ENCODE measurements around the gene DUSP28. TPM values are rescaled to one million over a fixed set of nuclear protein-coding genes. Genes with fewer than 3 reads are reported as not detected.

Gene DUSP28
- total RNA-seq, 1 donor: 4.7 TPM

DNA sequence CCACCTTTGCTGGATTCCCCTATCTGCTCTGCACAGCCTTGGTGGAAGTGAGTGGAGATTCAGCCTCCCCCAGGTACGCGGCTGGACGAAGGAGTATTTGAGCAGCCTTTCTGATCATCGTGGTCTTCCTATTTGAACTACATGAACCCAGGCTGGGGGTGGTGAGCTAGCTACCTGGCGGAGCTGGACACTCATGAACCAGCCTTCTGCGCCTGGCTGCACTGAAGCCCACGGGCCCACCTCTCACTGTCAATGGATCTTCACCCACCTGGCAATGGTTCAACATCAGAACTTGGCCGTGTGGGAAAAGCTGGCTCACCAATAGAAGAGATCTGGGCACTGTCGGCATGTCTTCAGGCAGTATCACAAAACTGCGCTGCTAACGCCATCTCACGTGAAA is 37.8 kb upstream of the DUSP28 start:
- peaks cover 7% of the 10 kb centered on the region for H3K4me1 ChIP-seq (ENCODE audit: insufficient read depth, low read length)
- no peak overlapping the region for H3K4me3 ChIP-seq (ENCODE audit: insufficient read depth, low read length)
- peak; percentile 25 for DNase-seq (ENCODE audit: insufficient read length, low spot score, missing footprints)
- H3K36me3 ChIP-seq (ENCODE audit: insufficient read depth, low read length): no peaks in the 10 kb centered on the region
- no peak overlapping the region for H3K4me2 ChIP-seq (ENCODE audit: insufficient read depth, low read length)
- H3K79me2 ChIP-seq (ENCODE audit: insufficient read depth, low read length): no peaks in the 10 kb centered on the region
- H3K9me3 ChIP-seq (ENCODE audit: low read depth, low read length): peaks cover 2% of the 10 kb centered on the region
- H4K20me1 ChIP-seq (ENCODE audit: insufficient read depth, low read length): no peaks in the 10 kb centered on the region
- peaks cover 7% of the 10 kb centered on the region for H3K27me3 ChIP-seq (ENCODE audit: insufficient read depth, low read length)
- TF ChIP-seq, protein P1, sequence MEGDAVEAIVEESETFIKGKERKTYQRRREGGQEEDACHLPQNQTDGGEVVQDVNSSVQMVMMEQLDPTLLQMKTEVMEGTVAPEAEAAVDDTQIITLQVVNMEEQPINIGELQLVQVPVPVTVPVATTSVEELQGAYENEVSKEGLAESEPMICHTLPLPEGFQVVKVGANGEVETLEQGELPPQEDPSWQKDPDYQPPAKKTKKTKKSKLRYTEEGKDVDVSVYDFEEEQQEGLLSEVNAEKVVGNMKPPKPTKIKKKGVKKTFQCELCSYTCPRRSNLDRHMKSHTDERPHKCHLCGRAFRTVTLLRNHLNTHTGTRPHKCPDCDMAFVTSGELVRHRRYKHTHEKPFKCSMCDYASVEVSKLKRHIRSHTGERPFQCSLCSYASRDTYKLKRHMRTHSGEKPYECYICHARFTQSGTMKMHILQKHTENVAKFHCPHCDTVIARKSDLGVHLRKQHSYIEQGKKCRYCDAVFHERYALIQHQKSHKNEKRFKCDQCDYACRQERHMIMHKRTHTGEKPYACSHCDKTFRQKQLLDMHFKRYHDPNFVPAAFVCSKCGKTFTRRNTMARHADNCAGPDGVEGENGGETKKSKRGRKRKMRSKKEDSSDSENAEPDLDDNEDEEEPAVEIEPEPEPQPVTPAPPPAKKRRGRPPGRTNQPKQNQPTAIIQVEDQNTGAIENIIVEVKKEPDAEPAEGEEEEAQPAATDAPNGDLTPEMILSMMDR (IDR thresholded peaks at IDR 0.05; ENCODE audit: extremely low read depth, low read depth, low read length): no peak
- no peak overlapping the region for H3K27ac ChIP-seq (ENCODE audit: low read depth, low read length)
- H2AFZ ChIP-seq (ENCODE audit: low read length): no peak overlapping the region

DNA sequence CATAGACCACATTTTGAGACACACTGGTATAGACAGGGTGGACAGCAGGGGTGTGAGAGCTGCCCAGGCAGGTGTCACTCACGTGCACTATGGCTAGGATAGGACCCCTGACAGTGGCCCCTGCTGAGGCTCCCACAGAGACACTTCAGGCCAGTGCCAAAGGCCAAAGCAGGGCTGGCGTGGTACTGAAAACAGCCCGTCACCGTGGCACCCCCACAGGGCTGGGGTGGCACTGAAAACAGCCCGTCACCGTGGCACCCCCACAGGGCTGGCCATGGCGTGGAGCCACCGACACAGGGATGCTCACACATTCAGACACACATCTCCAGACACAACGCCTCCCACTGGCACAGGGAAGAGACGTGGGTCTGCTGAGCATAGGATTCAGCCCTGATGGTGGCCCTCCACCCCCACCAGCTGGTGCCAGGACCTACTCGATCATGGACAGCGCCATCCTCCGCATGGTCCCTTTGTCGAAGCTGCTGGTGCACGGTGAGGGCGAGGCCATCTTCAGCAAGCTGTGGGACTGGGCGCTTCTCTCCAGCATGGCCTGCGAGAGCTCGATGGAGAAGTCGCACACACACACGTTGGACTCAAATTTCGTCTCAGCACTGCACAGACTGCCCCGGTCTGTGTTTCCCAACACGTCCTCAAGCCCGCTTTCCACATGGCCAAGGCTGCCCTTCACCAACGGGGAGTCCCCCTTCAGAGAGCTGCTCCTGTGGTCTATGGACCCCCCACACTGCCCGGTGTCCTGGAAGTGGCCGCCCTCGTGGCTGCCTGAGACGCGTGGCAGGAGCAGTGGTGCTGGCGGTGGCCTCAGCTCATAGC is 36.5 kb upstream of the DUSP28 start:
- peaks cover 2% of the 10 kb centered on the region for H3K9me3 ChIP-seq (ENCODE audit: low read depth, low read length)
- H3K27ac ChIP-seq (ENCODE audit: low read depth, low read length): no peak overlapping the region
- no peaks in the 10 kb centered on the region for H3K79me2 ChIP-seq (ENCODE audit: insufficient read depth, low read length)
- no peak overlapping the region for H3K4me2 ChIP-seq (ENCODE audit: insufficient read depth, low read length)
- DNase-seq (ENCODE audit: insufficient read length, low spot score, missing footprints): peak; percentile 58
- H3K4me3 ChIP-seq (ENCODE audit: insufficient read depth, low read length): no peak overlapping the region
- no peaks in the 10 kb centered on the region for H3K36me3 ChIP-seq (ENCODE audit: insufficient read depth, low read length)
- H2AFZ ChIP-seq (ENCODE audit: low read length): no peak overlapping the region
- peaks cover 7% of the 10 kb centered on the region for H3K27me3 ChIP-seq (ENCODE audit: insufficient read depth, low read length)
- no peaks in the 10 kb centered on the region for H4K20me1 ChIP-seq (ENCODE audit: insufficient read depth, low read length)
- H3K4me1 ChIP-seq (ENCODE audit: insufficient read depth, low read length): peaks cover 7% of the 10 kb centered on the region
- TF ChIP-seq, protein P1 (IDR thresholded peaks at IDR 0.05; ENCODE audit: extremely low read depth, low read depth, low read length): no peak

DNA sequence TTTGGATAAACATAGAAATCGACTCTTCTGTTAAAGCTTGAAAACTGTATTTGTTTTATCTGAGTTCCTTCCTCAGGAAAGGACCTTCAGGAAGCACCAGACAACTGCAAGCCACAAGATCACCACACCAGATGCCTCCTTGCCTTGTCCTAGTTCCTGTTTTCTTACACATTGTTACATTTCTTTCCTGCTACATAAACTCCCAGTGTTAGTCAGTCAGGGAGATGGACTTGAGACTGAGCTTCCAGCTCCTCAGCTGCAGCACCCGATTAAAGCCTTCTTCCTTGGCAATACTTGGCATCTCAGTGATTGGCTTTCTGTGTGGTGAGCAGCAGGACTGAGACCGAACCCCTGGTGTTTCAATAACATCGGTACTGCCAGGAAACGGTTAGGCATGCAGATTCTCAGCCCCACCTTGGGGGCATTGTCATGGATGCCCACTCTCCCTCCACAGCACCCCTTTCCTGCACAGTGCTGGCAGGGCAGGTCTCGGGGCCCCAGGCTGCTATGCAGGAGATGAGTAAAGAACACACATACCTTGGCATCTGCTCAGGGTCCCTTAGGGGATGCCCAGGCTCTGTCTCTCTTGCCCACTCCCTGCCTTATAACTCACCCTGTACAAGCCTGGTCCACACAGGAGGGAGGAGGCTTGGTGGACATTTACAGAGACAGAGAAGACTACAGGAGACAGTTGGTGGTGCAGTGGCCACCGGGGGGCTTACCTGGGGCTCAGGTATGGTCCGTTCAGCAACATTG is 35.0 kb upstream of the DUSP28 start:
- Histone ChIP-seq H4K20me1 (ENCODE audit: insufficient read depth, low read length) (no peaks in the 10 kb centered on the region), H3K4me1 (ENCODE audit: insufficient read depth, low read length) (no peaks in the 10 kb centered on the region), H3K36me3 (ENCODE audit: insufficient read depth, low read length) (no peaks in the 10 kb centered on the region), H3K4me2 (ENCODE audit: insufficient read depth, low read length) (no peak overlapping the region), H3K79me2 (ENCODE audit: insufficient read depth, low read length) (no peaks in the 10 kb centered on the region), H3K4me3 (ENCODE audit: insufficient read depth, low read length) (no peak overlapping the region), H3K27me3 (ENCODE audit: insufficient read depth, low read length) (peaks cover 7% of the 10 kb centered on the region), H3K27ac (ENCODE audit: low read depth, low read length) (no peak overlapping the region), H3K9me3 (ENCODE audit: low read depth, low read length) (peaks cover 2% of the 10 kb centered on the region), H2AFZ (ENCODE audit: low read length) (no peak overlapping the region)
- TF ChIP-seq, protein P1 (IDR thresholded peaks at IDR 0.05; ENCODE audit: extremely low read depth, low read depth, low read length): no peak
- no peak for DNase-seq (ENCODE audit: insufficient read length, low spot score, missing footprints)

DNA sequence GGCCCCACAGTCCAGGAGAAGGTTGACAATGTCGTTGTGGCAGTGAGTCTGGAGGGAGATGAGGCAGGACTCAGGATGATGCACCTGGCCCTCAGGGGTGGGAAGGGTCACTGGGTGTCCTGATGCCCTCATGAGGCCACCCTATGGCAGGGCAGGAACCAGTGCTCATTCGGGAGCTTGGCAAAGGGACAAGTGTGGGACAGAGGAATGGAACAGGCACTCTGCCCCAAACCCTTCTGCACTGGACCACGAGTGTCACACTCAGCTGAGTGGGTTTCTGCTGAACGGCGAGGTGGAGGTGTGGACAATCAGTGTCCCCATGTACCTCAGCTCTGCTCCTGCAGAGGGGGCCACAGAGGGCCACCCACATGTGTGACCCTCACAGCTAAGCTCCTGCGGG is 34.4 kb upstream of the DUSP28 start:
- no peak overlapping the region for H2AFZ ChIP-seq (ENCODE audit: low read length)
- H3K4me1 ChIP-seq (ENCODE audit: insufficient read depth, low read length): no peaks in the 10 kb centered on the region
- DNase-seq (ENCODE audit: insufficient read length, low spot score, missing footprints): no peak
- peaks cover under 1% of the 10 kb centered on the region for H3K27me3 ChIP-seq (ENCODE audit: insufficient read depth, low read length)
- H3K36me3 ChIP-seq (ENCODE audit: insufficient read depth, low read length): no peaks in the 10 kb centered on the region
- no peak overlapping the region for H3K4me3 ChIP-seq (ENCODE audit: insufficient read depth, low read length)
- peaks cover 2% of the 10 kb centered on the region for H3K9me3 ChIP-seq (ENCODE audit: low read depth, low read length)
- no peaks in the 10 kb centered on the region for H4K20me1 ChIP-seq (ENCODE audit: insufficient read depth, low read length)
- TF ChIP-seq, protein P1 (IDR thresholded peaks at IDR 0.05; ENCODE audit: extremely low read depth, low read depth, low read length): no peak
- no peak overlapping the region for H3K4me2 ChIP-seq (ENCODE audit: insufficient read depth, low read length)
- H3K79me2 ChIP-seq (ENCODE audit: insufficient read depth, low read length): no peaks in the 10 kb centered on the region
- H3K27ac ChIP-seq (ENCODE audit: low read depth, low read length): no peak overlapping the region
